ENCODE data around the gene NUMB.

The NUMB gene

DNA sequence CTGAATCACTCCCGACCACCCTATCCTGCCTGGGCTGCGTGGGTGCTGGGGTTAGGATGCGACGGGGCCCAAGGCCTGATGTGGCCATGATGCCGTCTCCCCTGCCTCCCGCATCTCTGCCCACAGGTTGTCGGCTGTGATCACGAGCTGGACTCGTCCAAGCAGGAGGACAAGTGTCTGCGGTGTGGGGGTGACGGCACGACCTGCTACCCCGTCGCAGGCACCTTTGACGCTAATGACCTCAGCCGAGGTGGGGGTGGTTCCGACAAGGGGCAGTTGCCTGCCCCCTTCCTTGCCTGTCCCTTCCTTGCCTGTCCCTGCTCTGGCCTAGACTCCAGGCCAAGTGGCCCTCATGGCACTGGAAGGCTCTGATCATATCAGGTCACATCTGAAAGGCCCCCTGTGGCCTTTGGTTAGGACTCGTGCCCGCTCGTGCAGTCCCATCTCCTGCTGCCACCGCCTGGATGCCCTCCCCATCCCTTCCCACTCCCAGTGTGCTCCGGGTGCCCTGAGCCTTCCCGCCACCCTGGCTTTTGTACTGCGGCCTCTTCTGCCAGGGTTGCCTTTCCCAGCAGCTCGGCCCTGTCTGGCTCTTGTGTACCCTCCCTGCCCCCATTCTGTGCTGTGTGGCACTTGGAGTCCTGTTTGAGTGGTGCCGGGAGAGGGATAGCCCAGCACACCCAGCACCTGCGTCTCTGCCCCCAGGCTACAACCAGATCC, 207.4 kb downstream of the NUMB start:
- Histone ChIP-seq H3K36me3 (ENCODE audit: control insufficient read depth in 1 of 2, insufficient read depth in 2 of 2, low read length in 2 of 2) (no peaks in the 10 kb centered on the region), H3K4ac (ENCODE audit: low read depth, low read length) (no peak overlapping the region), H3K4me2 (ENCODE audit: low read length) (no peak overlapping the region), H3K4me3 (ENCODE audit: low read depth, low read length) (no peak overlapping the region), H2BK5ac (ENCODE audit: low read depth, low read length, poor library complexity) (no peak overlapping the region), H3K79me1 (ENCODE audit: low read length) (no peaks in the 10 kb centered on the region), H2BK120ac (ENCODE audit: insufficient read depth, low read length, poor library complexity) (no peak overlapping the region), H4K12ac (ENCODE audit: low read depth, low read length) (no peak overlapping the region), H3K9me3 (ENCODE audit: insufficient read depth, low read depth, low read length) (no peaks in the 10 kb centered on the region), H2AFZ (ENCODE audit: insufficient read depth, low read length, poor library complexity) (no peak overlapping the region), H3K79me2 (ENCODE audit: control insufficient read depth, insufficient read depth, low read length, poor library complexity) (no peaks in the 10 kb centered on the region), H2AK5ac (ENCODE audit: low read length) (no peak overlapping the region), H3K4me1 (ENCODE audit: control insufficient read depth in 1 of 2, insufficient read depth in 2 of 2, low read length in 2 of 2) (no peaks in the 10 kb centered on the region), H3K14ac (ENCODE audit: low read length) (no peak overlapping the region), H3K27ac (ENCODE audit: low read depth, low read length) (no peak overlapping the region), H3K18ac (ENCODE audit: low read length) (no peak overlapping the region), H3K27me3 (ENCODE audit: insufficient read depth, low read length) (no peaks in the 10 kb centered on the region), H4K8ac (ENCODE audit: low read depth, low read length) (no peak overlapping the region), H3K23ac (ENCODE audit: low read length) (no peak overlapping the region), H4K91ac (ENCODE audit: low read depth, low read length) (no peak overlapping the region), H2BK12ac (ENCODE audit: low read length) (no peak overlapping the region), H3K9ac (ENCODE audit: low read length) (no peak overlapping the region)
- no CpG with 5 or more reads among the region's 27 CpGs for WGBS (ENCODE audit: extremely low coverage, insufficient coverage, insufficient read length)
- no peak for DNase-seq

DNA sequence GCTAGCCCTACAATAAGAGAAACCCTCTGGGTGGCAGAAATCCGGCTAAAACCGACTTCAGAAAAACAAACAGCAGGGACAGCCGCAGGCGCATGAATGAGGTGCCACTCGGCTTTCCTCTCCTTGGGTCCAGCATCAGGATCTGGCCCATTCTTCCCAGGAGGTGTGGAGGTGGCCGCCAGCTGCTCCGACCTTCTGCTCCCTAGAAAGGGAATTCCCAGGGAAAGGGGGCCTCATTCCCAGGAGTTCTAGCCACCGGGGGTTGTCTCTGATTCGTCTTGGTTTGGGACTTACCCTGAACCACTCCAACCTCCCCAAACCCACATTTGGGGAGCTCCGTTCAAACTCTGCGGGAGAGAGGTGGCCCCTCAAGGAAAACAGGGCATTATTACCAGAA, 208.0 kb downstream of the NUMB start:
- no peak overlapping the region for H2AK5ac ChIP-seq (ENCODE audit: low read length)
- H3K9me3 ChIP-seq (ENCODE audit: insufficient read depth, low read depth, low read length), result no peaks in the 10 kb centered on the region
- no peak overlapping the region for H3K4me3 ChIP-seq (ENCODE audit: low read depth, low read length)
- H4K91ac ChIP-seq (ENCODE audit: low read depth, low read length), result no peak overlapping the region
- no peak overlapping the region for H3K4me2 ChIP-seq (ENCODE audit: low read length)
- DNase-seq, result no peak
- no peak overlapping the region for H3K23ac ChIP-seq (ENCODE audit: low read length)
- H3K18ac ChIP-seq (ENCODE audit: low read length), result no peak overlapping the region
- H2AFZ ChIP-seq (ENCODE audit: insufficient read depth, low read length, poor library complexity), result no peak overlapping the region
- no peaks in the 10 kb centered on the region for H3K79me1 ChIP-seq (ENCODE audit: low read length)
- WGBS (ENCODE audit: extremely low coverage, insufficient coverage, insufficient read length), result no CpG with 5 or more reads among the region's 11 CpGs
- H3K9ac ChIP-seq (ENCODE audit: low read length), result no peak overlapping the region
- no peak overlapping the region for H2BK12ac ChIP-seq (ENCODE audit: low read length)
- no peak overlapping the region for H4K12ac ChIP-seq (ENCODE audit: low read depth, low read length)
- H3K27me3 ChIP-seq (ENCODE audit: insufficient read depth, low read length), result no peaks in the 10 kb centered on the region
- no peaks in the 10 kb centered on the region for H3K36me3 ChIP-seq (ENCODE audit: control insufficient read depth in 1 of 2, insufficient read depth in 2 of 2, low read length in 2 of 2)
- no peak overlapping the region for H4K8ac ChIP-seq (ENCODE audit: low read depth, low read length)
- H3K4me1 ChIP-seq (ENCODE audit: control insufficient read depth in 1 of 2, insufficient read depth in 2 of 2, low read length in 2 of 2), result no peaks in the 10 kb centered on the region
- no peak overlapping the region for H2BK120ac ChIP-seq (ENCODE audit: insufficient read depth, low read length, poor library complexity)
- H3K79me2 ChIP-seq (ENCODE audit: control insufficient read depth, insufficient read depth, low read length, poor library complexity), result no peaks in the 10 kb centered on the region
- H3K14ac ChIP-seq (ENCODE audit: low read length), result no peak overlapping the region
- no peak overlapping the region for H3K27ac ChIP-seq (ENCODE audit: low read depth, low read length)
- no peak overlapping the region for H3K4ac ChIP-seq (ENCODE audit: low read depth, low read length)
- H2BK5ac ChIP-seq (ENCODE audit: low read depth, low read length, poor library complexity), result no peak overlapping the region

DNA sequence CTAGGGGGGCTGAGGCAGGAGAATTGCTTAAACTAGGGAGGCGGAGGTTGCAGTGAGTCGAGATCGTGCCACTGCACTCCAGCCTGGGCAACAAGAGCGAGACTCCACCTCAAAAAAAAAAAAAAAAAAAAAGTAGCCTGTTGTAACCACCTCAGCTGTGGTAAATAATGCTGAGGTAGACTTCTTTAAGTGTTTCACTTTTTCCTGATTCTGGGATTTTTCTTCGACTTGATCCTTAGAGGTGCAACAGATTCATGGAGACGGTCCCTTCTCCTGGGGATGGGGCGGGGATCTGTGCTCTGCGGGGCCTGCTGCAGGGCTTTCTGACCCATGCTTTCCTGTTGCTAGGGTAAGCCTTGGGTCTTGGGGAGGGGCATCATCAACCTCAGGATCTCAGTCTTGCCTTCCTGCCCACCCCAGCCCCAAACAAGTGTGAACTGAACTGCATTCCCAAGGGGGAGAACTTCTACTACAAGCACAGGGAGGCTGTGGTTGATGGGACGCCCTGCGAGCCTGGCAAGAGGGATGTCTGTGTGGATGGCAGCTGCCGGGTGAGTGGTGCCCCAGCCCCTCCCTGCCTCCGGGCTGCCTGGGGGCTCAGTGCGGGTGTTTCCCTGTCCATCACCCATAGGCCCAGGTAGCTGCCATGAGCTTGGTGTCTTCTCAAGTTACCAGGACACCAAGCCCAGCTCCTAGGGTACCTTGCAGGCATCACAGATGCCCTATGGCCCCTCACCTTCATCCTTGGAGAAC, 208.6 kb downstream of the NUMB start:
- Histone ChIP-seq H3K4ac (ENCODE audit: low read depth, low read length) (no peak overlapping the region), H2AK5ac (ENCODE audit: low read length) (no peak overlapping the region)

DNA sequence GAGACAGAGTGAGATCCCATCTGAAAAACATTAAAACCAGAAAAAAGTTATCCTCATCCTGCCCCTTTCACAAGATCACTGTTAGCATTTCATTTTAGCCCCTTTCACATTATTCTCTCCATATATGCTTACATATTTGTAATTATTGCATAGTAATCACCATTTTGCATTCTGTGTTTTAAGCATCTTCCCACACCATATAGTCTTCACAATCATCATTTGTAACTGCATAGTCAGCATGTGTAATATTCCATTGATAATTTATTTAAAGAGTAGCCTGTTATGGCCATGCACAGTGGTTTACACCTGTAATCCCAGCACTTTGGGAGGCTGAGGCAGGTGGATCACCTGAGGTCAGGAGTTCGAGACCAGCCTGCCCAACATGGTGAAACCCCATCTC, 209.2 kb downstream of the NUMB start:
- H3K14ac ChIP-seq (ENCODE audit: low read length), result no peak overlapping the region
- no peak overlapping the region for H3K4me3 ChIP-seq (ENCODE audit: low read depth, low read length)
- H4K91ac ChIP-seq (ENCODE audit: low read depth, low read length), result no peak overlapping the region
- no peaks in the 10 kb centered on the region for H3K27me3 ChIP-seq (ENCODE audit: insufficient read depth, low read length)
- no CpG with 5 or more reads among the region's 1 CpG for WGBS (ENCODE audit: extremely low coverage, insufficient coverage, insufficient read length)
- H3K79me2 ChIP-seq (ENCODE audit: control insufficient read depth, insufficient read depth, low read length, poor library complexity), result no peaks in the 10 kb centered on the region
- no peak overlapping the region for H2AK5ac ChIP-seq (ENCODE audit: low read length)
- H4K8ac ChIP-seq (ENCODE audit: low read depth, low read length), result no peak overlapping the region
- no peaks in the 10 kb centered on the region for H3K36me3 ChIP-seq (ENCODE audit: control insufficient read depth in 1 of 2, insufficient read depth in 2 of 2, low read length in 2 of 2)
- no peak overlapping the region for H3K9ac ChIP-seq (ENCODE audit: low read length)
- H3K4me1 ChIP-seq (ENCODE audit: control insufficient read depth in 1 of 2, insufficient read depth in 2 of 2, low read length in 2 of 2), result no peaks in the 10 kb centered on the region
- H2AFZ ChIP-seq (ENCODE audit: insufficient read depth, low read length, poor library complexity), result no peak overlapping the region
- H3K27ac ChIP-seq (ENCODE audit: low read depth, low read length), result no peak overlapping the region
- H2BK120ac ChIP-seq (ENCODE audit: insufficient read depth, low read length, poor library complexity), result no peak overlapping the region
- no peaks in the 10 kb centered on the region for H3K9me3 ChIP-seq (ENCODE audit: insufficient read depth, low read depth, low read length)
- no peak overlapping the region for H2BK5ac ChIP-seq (ENCODE audit: low read depth, low read length, poor library complexity)
- no peak overlapping the region for H3K23ac ChIP-seq (ENCODE audit: low read length)
- no peak overlapping the region for H3K4me2 ChIP-seq (ENCODE audit: low read length)
- no peak overlapping the region for H4K12ac ChIP-seq (ENCODE audit: low read depth, low read length)
- H3K18ac ChIP-seq (ENCODE audit: low read length), result no peak overlapping the region
- no peak for DNase-seq
- no peaks in the 10 kb centered on the region for H3K79me1 ChIP-seq (ENCODE audit: low read length)
- no peak overlapping the region for H3K4ac ChIP-seq (ENCODE audit: low read depth, low read length)
- no peak overlapping the region for H2BK12ac ChIP-seq (ENCODE audit: low read length)

More for the DNA sequence above, 208.6 kb downstream of the NUMB start:
- no peak overlapping the region for H2BK120ac ChIP-seq (ENCODE audit: insufficient read depth, low read length, poor library complexity)
- no peak overlapping the region for H3K23ac ChIP-seq (ENCODE audit: low read length)
- DNase-seq, result no peak
- no peak overlapping the region for H3K14ac ChIP-seq (ENCODE audit: low read length)
- H2AFZ ChIP-seq (ENCODE audit: insufficient read depth, low read length, poor library complexity), result no peak overlapping the region
- no peaks in the 10 kb centered on the region for H3K79me1 ChIP-seq (ENCODE audit: low read length)
- H3K27ac ChIP-seq (ENCODE audit: low read depth, low read length), result no peak overlapping the region
- H3K79me2 ChIP-seq (ENCODE audit: control insufficient read depth, insufficient read depth, low read length, poor library complexity), result no peaks in the 10 kb centered on the region
- no peaks in the 10 kb centered on the region for H3K36me3 ChIP-seq (ENCODE audit: control insufficient read depth in 1 of 2, insufficient read depth in 2 of 2, low read length in 2 of 2)
- no peak overlapping the region for H3K4me2 ChIP-seq (ENCODE audit: low read length)
- WGBS (ENCODE audit: extremely low coverage, insufficient coverage, insufficient read length), result no CpG with 5 or more reads among the region's 13 CpGs
- no peak overlapping the region for H2BK12ac ChIP-seq (ENCODE audit: low read length)
- no peak overlapping the region for H4K12ac ChIP-seq (ENCODE audit: low read depth, low read length)
- no peak overlapping the region for H4K8ac ChIP-seq (ENCODE audit: low read depth, low read length)
- H3K18ac ChIP-seq (ENCODE audit: low read length), result no peak overlapping the region
- no peak overlapping the region for H3K4me3 ChIP-seq (ENCODE audit: low read depth, low read length)
- H3K9me3 ChIP-seq (ENCODE audit: insufficient read depth, low read depth, low read length), result no peaks in the 10 kb centered on the region
- H4K91ac ChIP-seq (ENCODE audit: low read depth, low read length), result no peak overlapping the region
- no peaks in the 10 kb centered on the region for H3K27me3 ChIP-seq (ENCODE audit: insufficient read depth, low read length)
- no peak overlapping the region for H3K9ac ChIP-seq (ENCODE audit: low read length)
- H2BK5ac ChIP-seq (ENCODE audit: low read depth, low read length, poor library complexity), result no peak overlapping the region
- no peaks in the 10 kb centered on the region for H3K4me1 ChIP-seq (ENCODE audit: control insufficient read depth in 1 of 2, insufficient read depth in 2 of 2, low read length in 2 of 2)
